ENCODE results near the gene ARIH1. TPM values are rescaled to one million over a fixed set of nuclear protein-coding genes. Genes with fewer than 3 reads are reported as not detected.

The ARIH1 gene
- polyA plus RNA-seq, 1 donor, result 131 TPM

DNA sequence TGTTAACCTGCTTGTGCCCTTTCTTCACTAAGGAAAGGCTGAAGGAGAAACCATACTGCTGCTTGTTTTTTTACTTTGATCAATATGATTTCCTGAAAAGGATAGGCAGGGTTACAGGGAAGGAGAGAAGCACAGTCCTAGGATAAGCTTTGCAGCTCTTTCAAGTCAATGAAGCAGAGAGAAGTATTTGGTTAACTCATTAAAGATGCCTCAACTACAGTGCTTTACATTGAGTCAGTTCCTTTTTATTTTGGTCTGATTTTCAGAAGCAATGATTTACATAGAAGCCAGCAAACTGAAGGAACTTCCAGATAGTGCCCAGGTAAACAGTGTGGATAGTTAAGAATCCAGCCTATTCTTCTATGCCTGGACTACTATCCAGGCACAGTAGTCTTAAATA lies 64.8 kb downstream of the ARIH1 start:
- DNase-seq (ENCODE audit: low read depth), result no peak

DNA sequence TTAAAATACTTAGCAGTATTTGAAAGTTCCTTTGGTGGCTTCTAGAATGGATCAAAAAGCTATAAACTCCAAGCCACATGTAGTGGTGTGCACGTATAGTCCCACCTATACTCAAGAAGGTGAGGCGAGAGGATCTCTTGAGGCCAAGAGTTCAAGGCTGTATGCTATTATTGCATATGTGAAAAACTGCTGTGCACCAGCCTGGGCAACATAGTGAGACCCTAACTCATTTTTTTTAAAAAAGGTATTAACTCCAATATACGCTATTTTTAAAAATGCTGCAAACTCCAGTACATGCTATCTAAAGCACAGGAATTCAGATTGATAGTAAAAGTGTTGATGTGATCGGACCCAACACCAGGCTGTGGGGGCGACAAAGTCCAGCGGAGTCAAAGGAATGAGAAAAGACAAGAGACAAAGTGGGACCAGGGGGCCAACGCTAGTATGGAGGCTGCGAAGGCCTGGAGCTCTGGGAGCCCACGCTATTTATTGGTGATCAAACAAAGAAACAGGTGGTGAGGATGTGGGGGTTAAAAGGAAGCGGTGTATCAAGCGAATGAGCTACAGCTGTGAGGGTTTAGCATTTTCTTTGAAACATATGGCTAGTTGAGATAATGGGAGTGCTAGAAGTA lies 66.6 kb downstream of the ARIH1 start:
- DNase-seq (ENCODE audit: low read depth), result no peak

DNA sequence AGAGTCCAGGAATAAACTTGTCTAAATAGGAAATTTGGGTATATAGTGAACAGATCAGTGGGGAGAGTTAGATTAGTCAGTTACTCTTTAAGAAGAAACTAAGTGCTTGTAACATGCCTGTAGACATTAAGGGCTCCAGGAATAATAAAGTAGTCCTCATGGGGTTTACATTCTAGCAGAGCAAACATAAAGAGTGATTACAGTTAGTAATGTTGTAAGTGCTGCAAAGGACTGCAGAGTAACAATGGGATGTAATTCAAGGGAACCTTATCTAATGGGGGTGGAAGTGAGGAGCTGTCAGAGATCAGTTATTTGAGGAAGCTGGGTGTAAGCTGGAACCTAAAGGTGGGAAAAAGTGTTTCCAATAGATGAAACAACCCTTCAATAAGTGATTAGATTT lies 67.5 kb downstream of the ARIH1 start:
- DNase-seq (ENCODE audit: low read depth), result no peak

DNA sequence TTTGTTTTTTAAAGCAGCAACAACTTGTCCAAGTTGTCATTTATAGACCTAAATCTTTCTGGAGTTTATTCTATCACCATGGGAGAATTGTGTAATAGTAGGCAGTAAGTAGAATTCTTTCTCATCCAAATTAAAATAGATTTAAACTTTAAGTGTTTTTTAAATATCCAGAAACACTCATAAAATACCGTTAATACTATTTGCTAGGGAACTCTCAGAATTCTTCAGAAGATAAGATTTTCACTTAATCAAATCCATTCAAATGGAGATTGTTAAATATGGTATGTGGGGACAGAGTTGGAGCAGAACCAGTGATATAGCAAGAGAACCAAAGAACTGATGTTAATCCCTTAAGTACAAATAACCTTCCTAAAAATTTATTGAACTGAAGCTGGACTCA lies 71.0 kb downstream of the ARIH1 start:
- no peak for DNase-seq (ENCODE audit: low read depth)

DNA sequence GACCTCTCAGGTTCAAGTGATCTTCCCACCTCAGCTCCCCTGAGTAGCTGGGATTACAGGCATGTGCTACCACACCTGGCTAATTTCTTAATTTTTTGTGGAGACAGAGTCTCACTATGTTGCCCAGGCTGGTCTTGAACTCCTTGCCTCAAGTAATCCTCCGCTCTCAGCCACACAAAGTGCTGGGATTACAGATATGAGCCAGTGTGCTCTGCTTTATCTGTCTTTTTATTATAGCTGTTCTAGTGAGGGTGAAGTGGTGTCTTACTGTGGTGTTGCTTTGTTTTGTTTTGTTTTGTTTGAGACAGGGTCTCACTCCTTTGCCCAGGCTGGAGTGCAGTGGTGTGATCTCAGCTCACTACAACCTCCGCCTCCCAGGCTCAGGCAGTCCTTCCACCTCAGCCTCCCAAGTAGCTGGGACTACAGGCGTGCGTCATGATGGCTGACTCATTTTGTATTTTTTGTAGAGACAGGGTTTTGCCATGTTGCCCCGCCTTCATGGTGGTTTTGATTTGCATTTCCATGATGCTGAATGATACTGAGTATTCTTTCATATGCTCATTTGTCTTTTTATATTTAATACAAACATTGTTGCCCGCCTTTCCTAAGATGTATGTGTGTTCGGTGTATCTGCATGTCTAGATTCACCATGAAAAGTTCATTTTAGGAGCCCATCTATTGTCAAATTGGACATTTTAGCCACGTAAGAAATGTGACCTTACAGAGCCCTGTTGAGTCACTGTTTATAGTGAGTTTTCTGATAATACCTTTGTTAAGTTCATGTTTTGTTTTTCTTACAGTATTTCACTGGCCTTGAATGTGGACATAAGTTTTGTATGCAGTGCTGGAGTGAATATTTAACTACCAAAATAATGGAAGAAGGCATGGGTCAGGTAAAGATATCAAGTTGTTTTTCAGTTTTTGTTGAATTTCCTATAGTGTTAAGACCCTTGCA lies 80.6 kb downstream of the ARIH1 start:
- DNase-seq (ENCODE audit: low read depth), result no peak

DNA sequence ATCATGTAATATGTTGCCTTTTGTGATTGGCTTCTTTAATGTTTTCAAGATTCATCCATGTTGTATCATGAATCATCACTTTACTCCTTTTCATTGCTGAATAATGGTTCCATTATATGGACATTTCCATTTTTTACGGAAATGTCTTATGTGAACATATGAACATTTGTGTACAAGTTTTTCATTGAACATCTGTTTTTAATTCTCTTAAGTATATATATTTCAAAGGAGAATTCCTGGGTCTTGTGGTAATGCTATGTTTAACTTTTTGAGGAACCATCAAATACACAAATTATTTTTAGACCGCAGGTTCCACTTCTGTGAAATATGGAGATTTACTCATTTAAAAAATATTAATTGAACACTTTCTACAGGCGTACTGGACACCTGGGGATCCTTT lies 85.7 kb downstream of the ARIH1 start:
- DNase-seq (ENCODE audit: low read depth), result no peak

DNA sequence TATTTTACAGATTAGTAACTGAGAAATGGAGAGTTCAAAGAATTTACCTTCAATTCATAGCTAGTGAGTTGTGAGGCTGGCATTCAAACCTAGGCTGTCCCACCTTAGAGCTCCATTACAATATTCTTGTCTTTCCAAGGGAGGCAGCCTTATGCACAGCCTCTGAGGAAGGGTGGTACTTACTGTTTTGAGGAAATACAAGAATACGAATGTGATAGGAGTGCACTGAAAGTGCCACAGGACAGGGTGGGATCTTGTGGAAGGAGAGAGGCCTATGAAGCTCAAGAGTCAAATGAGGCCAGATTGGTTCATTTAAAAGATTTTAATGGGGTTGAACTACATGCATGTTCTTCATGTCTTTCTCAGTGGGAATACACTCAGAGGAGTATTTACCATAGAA lies 86.3 kb downstream of the ARIH1 start:
- no peak for DNase-seq (ENCODE audit: low read depth)

DNA sequence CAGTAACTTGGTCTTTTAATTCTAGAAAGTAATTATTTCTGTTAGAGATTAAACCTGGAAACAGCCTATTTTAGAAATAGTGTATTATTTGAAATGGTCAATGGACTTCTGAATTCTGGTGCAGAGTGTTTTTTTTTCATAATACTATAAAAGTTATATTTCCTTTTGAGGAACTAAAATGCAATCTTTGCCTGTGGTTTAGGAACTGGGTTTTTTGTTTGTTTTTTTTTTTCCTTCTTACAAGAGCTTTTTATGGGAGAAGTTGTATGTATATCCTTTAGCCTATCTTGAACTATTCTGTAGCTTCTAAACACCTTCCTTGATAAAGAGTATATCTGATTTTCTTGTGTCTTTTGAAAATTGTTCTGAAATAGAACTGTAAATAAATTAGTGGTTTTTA lies 88.3 kb downstream of the ARIH1 start:
- DNase-seq (ENCODE audit: low read depth), result no peak

DNA sequence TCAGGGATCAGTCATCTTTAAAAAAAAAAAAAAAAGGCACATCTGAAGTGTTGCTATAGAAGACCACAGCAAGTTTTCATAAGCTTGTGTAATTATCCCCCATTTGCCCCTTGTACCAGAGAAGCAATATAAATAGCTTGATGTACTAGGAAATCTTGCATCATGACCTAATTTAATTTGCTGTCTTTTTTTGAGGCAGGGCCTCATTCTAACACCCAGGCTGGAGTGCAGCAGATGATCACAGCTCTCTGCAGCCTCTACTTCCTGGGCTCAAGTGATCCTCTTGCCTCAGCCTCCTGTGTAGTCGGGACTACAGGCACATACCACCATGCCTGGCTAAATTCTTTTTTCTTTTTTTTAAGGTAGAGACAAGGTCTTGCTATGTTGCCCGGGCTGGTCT lies 88.7 kb downstream of the ARIH1 start:
- no peak for DNase-seq (ENCODE audit: low read depth)

DNA sequence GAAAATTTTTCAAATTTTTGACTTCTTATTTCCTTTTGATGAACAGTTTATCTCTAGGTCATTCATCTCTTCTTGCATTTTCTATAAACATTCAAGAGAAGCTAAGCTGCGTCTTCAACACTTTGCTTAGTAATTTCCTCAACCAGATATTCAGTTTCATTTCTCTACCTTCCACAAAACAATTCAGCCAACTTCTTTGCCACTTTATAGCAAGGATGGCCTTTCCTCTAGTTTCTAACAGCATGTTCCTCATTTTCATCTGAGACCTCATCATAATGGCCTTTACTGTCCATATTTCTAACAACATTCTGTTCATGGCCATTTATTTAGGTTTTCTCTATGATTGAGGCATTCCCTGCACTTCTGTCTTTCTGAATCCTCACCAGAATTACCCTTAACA lies 90.0 kb downstream of the ARIH1 start:
- no peak for DNase-seq (ENCODE audit: low read depth)

DNA sequence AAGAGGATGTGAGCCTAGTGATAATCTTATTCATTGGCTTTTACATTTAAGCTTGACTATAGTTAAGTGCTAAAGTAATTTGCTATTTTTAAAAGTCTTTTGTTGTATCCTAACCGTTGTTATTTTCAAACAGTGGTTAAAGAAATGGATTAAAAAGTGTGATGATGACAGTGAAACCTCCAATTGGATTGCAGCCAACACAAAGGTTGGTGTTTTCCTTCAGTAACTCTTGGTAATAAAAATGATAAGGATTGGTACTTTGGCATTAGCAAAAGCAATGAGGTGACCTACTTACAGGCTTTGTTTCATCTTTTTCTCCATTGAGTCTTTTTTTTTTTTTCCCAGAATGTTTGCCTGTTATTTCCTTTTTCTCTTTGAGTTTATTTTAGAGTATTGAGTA lies 92.8 kb downstream of the ARIH1 start:
- no peak for DNase-seq (ENCODE audit: low read depth)

DNA sequence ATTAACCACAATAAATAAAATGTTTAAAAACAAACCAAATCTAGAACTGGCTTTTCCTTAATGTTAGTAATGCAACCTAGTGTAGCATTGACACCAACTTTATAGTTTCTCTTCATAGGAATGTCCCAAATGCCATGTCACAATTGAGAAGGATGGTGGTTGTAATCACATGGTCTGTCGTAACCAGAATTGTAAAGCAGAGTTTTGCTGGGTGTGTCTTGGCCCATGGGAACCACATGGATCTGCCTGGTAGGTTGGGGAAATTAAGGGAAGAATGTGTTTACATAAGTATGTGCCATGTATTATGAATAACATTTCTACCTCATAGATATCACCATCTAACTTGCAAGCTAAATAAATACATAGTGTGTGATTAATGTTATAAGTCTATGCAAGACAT lies 95.9 kb downstream of the ARIH1 start:
- no peak for DNase-seq (ENCODE audit: low read depth)

DNA sequence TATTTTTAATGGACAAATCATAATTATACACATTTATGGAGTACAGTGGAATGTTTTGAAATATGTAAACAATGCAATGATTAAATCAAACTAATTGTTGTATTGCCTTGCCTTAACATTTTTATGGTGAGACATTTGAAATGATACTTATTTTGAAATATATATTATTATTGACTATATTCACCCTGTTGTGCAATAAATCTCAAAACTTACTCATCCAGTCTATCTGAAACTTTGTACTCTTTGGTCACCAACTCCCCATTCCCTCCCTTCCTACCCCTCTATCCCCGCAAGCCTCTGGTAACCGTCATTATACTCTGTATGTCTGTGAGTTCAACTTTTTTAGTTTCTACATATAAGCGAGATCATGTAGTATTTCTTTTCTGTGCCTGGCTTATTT lies 105.7 kb downstream of the ARIH1 start:
- no peak for DNase-seq (ENCODE audit: low read depth)

DNA sequence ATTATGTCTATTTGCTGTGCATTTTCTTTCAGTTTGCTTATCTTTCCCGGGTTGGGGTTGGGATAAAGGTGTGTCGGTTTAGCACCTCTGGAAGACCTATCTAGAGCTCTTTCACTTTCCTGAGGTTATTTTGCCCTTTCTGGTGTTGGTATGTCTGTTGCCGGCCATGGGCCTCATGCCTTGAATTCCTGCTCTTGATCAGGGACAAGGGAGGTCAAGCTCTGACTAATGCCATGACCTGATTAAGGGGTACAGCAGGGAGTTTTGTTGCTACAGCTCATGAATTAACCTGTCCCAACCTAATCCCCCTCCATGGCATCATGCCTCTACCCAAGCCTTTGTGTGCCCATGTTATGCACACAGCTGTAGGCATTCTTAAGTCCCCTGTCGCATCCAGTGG lies 109.9 kb downstream of the ARIH1 start:
- no peak for DNase-seq (ENCODE audit: low read depth)

DNA sequence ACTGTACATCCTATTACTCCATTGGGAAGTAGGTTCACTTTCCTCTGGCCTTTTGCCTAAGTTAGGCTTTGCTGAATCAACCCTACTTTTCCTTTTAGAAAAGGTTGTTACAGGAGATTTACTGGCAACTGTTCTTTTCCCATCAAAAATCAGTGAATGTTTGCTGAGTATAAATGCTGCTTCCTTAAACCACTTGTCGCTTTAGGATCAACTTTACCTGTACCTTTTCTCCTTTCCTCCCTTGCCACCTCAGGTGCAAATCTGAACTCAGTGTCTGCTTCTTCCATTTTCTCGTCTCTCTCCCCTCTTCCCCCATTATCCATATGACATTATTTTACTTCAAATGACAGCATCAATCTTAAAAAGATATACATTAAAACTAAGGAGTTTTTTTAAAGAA lies 110.9 kb downstream of the ARIH1 start:
- no peak for DNase-seq (ENCODE audit: low read depth)

DNA sequence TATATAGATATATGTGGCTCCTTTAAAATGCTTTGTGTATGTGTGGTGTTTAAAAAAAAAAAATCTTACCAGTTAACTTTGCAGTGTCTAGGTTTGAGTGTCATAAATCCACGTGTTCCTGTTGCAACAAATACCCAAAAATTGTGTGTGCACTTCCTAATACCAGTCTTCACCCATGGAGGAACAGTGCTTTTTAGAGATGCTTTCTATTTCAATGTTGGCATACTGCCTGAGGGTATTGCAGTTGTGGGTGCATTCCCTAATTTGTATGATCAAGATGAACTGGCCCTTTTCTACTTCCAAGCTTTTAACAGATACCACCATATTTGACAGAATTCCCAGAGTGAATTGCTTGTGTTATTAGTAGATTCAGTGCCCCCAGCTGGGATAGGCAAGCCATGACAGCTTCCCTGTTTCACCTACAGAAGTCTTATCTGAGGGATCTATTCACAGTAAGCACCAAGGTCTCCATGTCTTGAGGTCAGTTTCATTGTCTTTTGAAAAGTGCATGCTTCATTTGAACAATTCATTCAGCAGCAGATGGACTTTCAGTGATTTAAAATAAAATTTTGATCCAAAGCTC lies 111.4 kb downstream of the ARIH1 start:
- DNase-seq (ENCODE audit: low read depth), result no peak

DNA sequence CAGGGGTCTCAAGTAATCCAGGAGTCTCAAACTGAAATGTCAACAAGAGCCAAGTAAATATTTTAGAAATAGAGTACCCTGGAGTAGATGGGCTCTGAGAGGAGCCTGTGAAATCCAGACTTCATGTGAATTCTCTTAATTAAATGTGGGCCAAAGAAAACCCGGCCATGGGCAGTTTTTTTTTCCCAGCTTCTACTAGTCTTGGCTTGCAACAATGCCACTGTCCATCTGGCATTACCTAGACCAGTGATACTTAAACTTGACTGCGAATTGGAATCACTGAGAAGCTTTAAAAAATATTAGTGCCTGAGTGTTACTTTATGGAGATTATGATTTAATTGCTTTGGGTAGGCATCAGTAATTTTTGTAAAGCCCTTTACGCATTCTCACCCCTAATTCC lies 114.0 kb downstream of the ARIH1 start:
- DNase-seq (ENCODE audit: low read depth), result no peak

DNA sequence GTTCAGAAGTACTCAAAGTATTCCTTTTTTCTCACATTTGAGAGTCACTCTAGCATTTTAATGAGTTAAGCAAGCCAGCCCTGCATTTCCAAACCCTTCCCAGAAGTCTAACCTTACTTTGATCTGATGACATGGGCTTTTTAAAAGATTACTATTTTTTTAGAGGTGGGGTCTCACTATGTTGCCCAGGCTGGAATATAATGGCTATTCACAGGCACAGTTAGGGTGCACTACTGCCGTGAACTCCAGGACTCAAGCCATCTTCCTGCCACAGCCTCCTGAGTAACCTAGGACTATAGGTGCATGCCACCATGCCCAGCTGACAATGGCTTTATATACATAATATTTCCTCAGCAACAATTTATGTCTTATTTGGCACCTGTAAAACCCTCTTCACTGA lies 116.3 kb downstream of the ARIH1 start:
- no peak for DNase-seq (ENCODE audit: low read depth)

DNA sequence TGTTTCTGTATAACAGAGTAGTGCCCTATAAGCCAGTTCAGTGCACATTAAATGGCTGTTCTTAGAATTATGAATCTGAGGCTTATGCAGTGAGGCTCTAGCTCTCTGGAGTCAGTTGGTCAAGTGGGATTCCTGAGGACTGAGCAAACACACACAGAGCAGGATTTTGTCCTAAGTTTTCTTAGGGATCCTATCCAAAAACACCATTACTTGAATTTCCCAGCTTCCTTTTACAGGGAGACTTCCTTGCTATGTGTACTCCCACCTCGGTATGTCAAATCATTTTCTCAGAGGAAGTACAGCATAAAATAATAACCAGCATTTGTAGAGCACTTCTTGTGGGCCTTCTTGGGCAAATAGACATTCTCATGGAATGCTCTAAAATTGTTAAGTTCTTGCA lies 117.2 kb downstream of the ARIH1 start:
- DNase-seq (ENCODE audit: low read depth), result no peak

DNA sequence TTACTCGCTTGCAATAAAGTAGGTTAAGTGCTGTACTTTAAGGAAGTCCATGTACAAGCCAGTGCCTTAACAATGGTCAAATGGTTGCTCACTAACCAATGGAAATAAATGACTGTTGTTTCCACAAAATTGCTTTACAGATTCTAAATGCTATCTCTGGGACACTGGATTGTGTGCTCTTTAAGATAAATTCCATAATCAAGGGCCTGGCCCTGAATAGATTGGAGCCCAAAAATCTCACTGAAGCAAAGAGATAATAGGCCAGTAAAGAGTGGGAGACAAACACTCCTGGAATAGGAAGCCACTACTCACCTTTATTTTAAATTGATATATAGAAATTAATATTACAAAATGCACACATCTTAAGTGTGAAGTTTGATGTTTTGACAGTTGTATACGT lies 118.0 kb downstream of the ARIH1 start:
- no peak for DNase-seq (ENCODE audit: low read depth)

DNA sequence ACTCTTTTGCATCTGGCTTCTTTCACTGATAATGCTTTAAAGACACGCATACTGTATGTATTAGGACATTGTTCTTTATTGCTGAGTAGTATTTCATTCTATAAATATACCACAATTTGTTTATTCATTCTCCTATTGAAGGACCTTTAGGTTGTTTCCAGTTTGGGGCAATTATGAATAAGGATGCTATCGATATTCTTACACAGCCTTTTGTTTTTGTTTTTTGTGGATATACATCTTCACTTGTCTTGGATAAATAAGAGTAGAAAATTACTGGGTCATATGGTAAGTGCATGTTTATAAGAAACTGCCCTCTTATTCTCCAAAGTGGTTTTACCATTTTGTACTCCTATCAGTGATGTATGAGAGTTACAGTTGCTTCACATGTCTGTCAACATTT lies 118.5 kb downstream of the ARIH1 start:
- DNase-seq (ENCODE audit: low read depth), result no peak

DNA sequence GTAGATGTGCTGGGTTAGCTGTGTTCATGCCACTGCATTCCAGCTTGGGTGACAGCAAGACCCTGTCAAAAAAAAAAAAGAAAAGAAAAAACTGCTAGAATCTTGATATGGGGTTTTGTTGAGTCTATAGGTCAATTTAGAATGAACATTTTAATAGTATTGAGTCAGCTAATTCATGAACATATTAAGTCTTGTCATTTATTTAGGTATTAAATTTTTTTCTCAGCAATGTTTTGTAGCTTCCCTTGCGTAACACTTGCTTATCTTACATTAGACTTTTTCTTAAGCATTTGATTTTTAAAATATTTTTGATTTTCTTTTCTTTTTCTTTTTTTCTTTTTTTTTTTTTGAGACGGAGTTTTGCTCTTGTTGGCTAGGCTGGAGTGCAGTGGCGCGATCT lies 119.7 kb downstream of the ARIH1 start:
- no peak for DNase-seq (ENCODE audit: low read depth)

DNA sequence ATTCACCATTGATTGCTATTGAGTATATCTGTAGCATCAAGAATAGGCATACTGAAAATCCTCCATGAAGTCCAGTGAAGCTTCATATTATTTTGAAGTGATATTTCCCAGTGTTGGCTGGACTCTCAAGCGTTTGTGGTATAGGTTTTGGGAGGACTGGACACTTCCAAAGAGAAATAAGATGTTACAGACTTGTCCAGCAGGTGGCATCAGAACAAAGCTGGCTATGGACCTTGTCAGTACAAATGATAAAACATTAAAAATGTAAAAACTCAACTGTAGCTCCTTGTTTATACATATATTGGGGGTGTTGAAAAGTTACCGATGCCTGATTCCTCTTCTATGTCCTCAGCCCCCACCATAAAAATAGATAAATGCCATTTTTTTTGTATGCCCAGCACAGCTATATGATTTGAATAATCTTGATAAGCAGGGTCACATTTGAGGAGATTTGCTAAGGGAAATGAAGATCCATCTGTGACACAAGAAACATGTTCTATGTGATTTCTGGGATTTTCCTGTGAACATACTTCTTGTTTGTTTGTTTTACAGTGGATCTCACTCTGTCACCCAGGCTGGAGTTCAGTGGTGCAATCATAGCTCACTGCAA lies 125.8 kb downstream of the ARIH1 start:
- peak; percentile 16 for DNase-seq (ENCODE audit: low read depth)
